Esophagus muscularis mucosa (tissue), 4 donors: ENCODE data around the gene ALKBH4. TPM values are rescaled to one million over a fixed set of nuclear protein-coding genes. Genes with fewer than 3 reads are reported as not detected.

ENCODE experiments used
- DNase-seq: peaks from one replicate; pipeline ENCODE4 v3.0.0-alpha.2; 2017; ENCODE audit errors: extremely low spot score
- H3K27ac ChIP-seq, 4 donors: fragments of 200-600 bp; sonication (generic); replicated peaks in 1 of 4; 1 replicate in 3 of 4; 2 replicates in 1 of 4; pipeline ENCODE4 v1.5.1; 2016 to 2019; ENCODE audit warnings: mild to moderate bottlenecking in 1 of 4
- H3K27me3 ChIP-seq, 4 donors: fragments of 200-600 bp; sonication (generic); one replicate each; pipeline versions ENCODE4 v1.5.1 to v1.6.0; 2016 to 2019
- H3K36me3 ChIP-seq, 4 donors: fragments of 200-600 bp; sonication (generic); one replicate each; pipeline ENCODE4 v1.5.1; 2016 to 2019
- H3K4me1 ChIP-seq, 4 donors: fragments of 200-600 bp; sonication (generic); one replicate each; pipeline ENCODE4 v1.5.1; 2016 to 2019
- H3K4me3 ChIP-seq, 4 donors: fragments of 200-600 bp; sonication (generic); 1 replicate in 2 of 4; 2 replicates in 2 of 4; pipeline ENCODE4 v1.5.1; 2016 to 2019; ENCODE audit warnings: mild to moderate bottlenecking in 4 of 4, moderate library complexity in 1 of 4
- H3K9me3 ChIP-seq, 4 donors: fragments of 200-600 bp; sonication (generic); 1 replicate in 3 of 4; 2 replicates in 1 of 4; pipeline ENCODE4 v1.5.1; 2016 to 2019
- CTCF ChIP-seq, 3 experiments: fragments of 200-600 bp in 2 of 3; fragments of 450-650 bp in 1 of 3; sonication (generic) in 2 of 3; IDR thresholded peaks; one replicate each; pipeline ENCODE4 v1.5.1; 2017 to 2019; ENCODE audit warnings: antibody characterized with exemption in 3 of 3, mild to moderate bottlenecking in 2 of 3, moderate library complexity in 1 of 3
- EP300 ChIP-seq: sonication (generic); formaldehyde crosslinking; IDR thresholded peaks from one replicate; pipeline ENCODE4 v1.6.1; 2017; ENCODE audit warnings: antibody characterized with exemption
- POLR2A ChIP-seq: fragments of 450-650 bp; IDR thresholded peaks from one replicate; pipeline ENCODE4 v1.6.1; 2017; ENCODE audit warnings: antibody characterized with exemption, moderate library complexity, mild to moderate bottlenecking, low read depth
- POLR2AphosphoS5 ChIP-seq, 2 donors: sonication (generic); formaldehyde crosslinking; IDR thresholded peaks; one replicate each; pipeline ENCODE4 v1.6.1; 2017; ENCODE audit warnings: antibody characterized with exemption in 2 of 2
- WGBS: methylation state at CpG from one replicate; pipeline ENCODE4 v1.1.5; 2018; 5-methylcytosine and 5-hydroxymethylcytosine counted together
- intact Hi-C: fragments of 100-400 bp; cut with DNase I; formaldehyde crosslinking; loops from one replicate; pipeline ENCODE4 v1.15.1; 2023
- total RNA-seq, 4 donors: library from RNA; depleted of rRNA; stranded (reverse); fragments of >200 nt; gene quantifications; one replicate each; pipeline versions ENCODE4 v1.1.0 to v1.2.1, GENCODE V29; 2016

Gene ALKBH4
- total RNA-seq, 4 donors from 2014 or later: 8.3 to 19.4 (median 16.0) TPM

- no peaks in the 10 kb centered on the region for H3K27me3 ChIP-seq
- H3K4me3 ChIP-seq: no peak overlapping the region
- WGBS: 94% methylated on average over 4 of the region's 12 CpGs
- no peaks in the 10 kb centered on the region for H3K4me1 ChIP-seq
- TF ChIP-seq EP300: no peak
- TF ChIP-seq POLR2AphosphoS5 (IDR thresholded peaks at IDR 0.05): no peak
- no peak for TF ChIP-seq CTCF (IDR thresholded peaks at IDR 0.05)
- TF ChIP-seq POLR2A: no peak
- no peaks in the 10 kb centered on the region for H3K9me3 ChIP-seq
- intact Hi-C loops: no loop called here
- DNase-seq: no peak
- H3K36me3 ChIP-seq: peaks cover 20 to 46% (median 45%) of the 10 kb centered on the region in 4 donors
- no peak overlapping the region for H3K27ac ChIP-seq
Observed at GRCh38 chr7:102454468-102454867, 10.2 kb downstream of the ALKBH4 start.

GRCh38 chr7:102453319-102453718 is 11.3 kb downstream of the ALKBH4 start:
- no peak overlapping the region for H3K4me3 ChIP-seq
- peaks cover 20 to 35% (median 34%) of the 10 kb centered on the region in 4 donors for H3K36me3 ChIP-seq
- 94% methylated on average over 5 of the region's 7 CpGs for WGBS
- intact Hi-C loops: no loop called here
- H3K27me3 ChIP-seq: no peaks in the 10 kb centered on the region
- H3K4me1 ChIP-seq: no peaks in the 10 kb centered on the region
- no peak for DNase-seq
- no peak overlapping the region for H3K27ac ChIP-seq
- TF ChIP-seq POLR2A (no peak), POLR2AphosphoS5 (IDR thresholded peaks at IDR 0.05) (no peak), EP300 (no peak), CTCF (IDR thresholded peaks at IDR 0.05) (no peak)
- no peaks in the 10 kb centered on the region for H3K9me3 ChIP-seq

- H3K27me3 ChIP-seq: no peaks in the 10 kb centered on the region
- H3K4me3 ChIP-seq: no peak overlapping the region
- peaks cover 12 to 35% (median 32%) of the 10 kb centered on the region in 4 donors for H3K36me3 ChIP-seq
- no peaks in the 10 kb centered on the region for H3K9me3 ChIP-seq
- intact Hi-C loops: no loop called here
- no peak overlapping the region for H3K27ac ChIP-seq
- 83% methylated on average over 6 of the region's 6 CpGs for WGBS
- TF ChIP-seq POLR2AphosphoS5 (IDR thresholded peaks at IDR 0.05) (no peak), POLR2A (no peak), CTCF (IDR thresholded peaks at IDR 0.05) (no peak), EP300 (no peak)
- DNase-seq: no peak
- no peaks in the 10 kb centered on the region for H3K4me1 ChIP-seq
Observed at GRCh38 chr7:102452451-102452850, 12.2 kb downstream of the ALKBH4 start.

- 71% methylated on average over 13 of the region's 23 CpGs for WGBS
- intact Hi-C loops: no loop called here
- Histone ChIP-seq H3K27me3 (no peaks in the 10 kb centered on the region), H3K4me1 (no peaks in the 10 kb centered on the region), H3K9me3 (no peaks in the 10 kb centered on the region), H3K4me3 (no peak overlapping the region), H3K27ac (no peak overlapping the region), H3K36me3 (peaks cover 2 to 35% (median 32%) of the 10 kb centered on the region in 4 donors)
- no peak for TF ChIP-seq POLR2AphosphoS5 (IDR thresholded peaks at IDR 0.05)
- TF ChIP-seq CTCF (IDR thresholded peaks at IDR 0.05): no peak
- no peak for TF ChIP-seq POLR2A
- no peak for TF ChIP-seq EP300
- DNase-seq: no peak
Observed at GRCh38 chr7:102451371-102452054, 13.2 kb downstream of the ALKBH4 start.

- no peak overlapping the region for H3K4me3 ChIP-seq
- WGBS: 77% methylated on average over 6 of the region's 6 CpGs
- no peaks in the 10 kb centered on the region for H3K27me3 ChIP-seq
- no peak overlapping the region for H3K27ac ChIP-seq
- H3K4me1 ChIP-seq: no peaks in the 10 kb centered on the region
- TF ChIP-seq POLR2A (no peak), CTCF (IDR thresholded peaks at IDR 0.05) (no peak), POLR2AphosphoS5 (IDR thresholded peaks at IDR 0.05) (no peak), EP300 (no peak)
- H3K9me3 ChIP-seq: no peaks in the 10 kb centered on the region
- intact Hi-C loops: no loop called here
- no peak for DNase-seq
- H3K36me3 ChIP-seq: peaks cover 2 to 31% (median 26%) of the 10 kb centered on the region in 4 donors
Observed at GRCh38 chr7:102450242-102450641, 14.4 kb downstream of the ALKBH4 start.
